SIG-M5 (cell line): ENCODE data around the gene DPP3.

Source experiments
- DNase-seq: peaks from one replicate; lab custom pipeline; 2025; lab: John Stamatoyannopoulos, UW

The DPP3 gene

DNA sequence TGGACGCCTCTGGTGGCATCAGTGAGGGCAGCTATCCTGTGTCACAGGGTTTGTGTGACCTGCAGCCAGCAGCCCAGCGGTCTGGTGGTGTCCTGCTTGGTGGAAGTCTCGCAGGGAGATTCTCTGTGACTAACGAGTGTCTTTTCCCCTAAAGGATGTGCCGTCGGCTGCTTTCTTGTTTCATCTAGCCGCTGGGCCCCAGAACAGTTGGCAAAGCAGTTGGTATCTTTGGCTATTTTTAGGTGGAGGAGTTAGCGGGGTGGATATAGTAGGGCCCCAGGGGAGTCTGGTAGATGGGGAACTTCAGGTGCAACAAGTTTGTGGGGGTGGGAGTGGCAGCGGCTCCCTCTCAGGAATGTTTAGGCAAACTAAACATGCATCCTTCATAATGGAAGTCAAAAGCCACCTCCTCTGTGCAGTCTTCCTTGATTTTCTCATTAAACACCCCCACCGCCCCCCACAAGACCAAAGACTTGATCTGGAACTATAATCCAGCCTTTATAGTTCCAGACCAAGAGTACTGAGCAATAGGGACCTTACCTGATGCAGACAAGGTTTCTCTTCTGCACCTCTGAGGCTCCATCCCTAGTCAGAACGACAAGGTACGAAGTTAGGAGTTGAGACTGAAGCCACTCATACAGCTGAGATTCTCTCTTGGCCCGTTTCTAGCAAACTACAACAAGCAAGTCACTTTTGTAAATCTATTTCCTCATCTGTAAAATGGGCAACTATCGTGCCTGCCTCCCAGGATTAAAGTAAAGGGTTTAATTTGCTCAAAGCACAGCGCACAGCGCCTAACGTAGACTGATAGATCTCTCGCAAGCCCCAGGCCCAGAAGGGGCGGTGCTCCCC is 14.6 kb upstream of the DPP3 start:
- no peak for DNase-seq

DNA sequence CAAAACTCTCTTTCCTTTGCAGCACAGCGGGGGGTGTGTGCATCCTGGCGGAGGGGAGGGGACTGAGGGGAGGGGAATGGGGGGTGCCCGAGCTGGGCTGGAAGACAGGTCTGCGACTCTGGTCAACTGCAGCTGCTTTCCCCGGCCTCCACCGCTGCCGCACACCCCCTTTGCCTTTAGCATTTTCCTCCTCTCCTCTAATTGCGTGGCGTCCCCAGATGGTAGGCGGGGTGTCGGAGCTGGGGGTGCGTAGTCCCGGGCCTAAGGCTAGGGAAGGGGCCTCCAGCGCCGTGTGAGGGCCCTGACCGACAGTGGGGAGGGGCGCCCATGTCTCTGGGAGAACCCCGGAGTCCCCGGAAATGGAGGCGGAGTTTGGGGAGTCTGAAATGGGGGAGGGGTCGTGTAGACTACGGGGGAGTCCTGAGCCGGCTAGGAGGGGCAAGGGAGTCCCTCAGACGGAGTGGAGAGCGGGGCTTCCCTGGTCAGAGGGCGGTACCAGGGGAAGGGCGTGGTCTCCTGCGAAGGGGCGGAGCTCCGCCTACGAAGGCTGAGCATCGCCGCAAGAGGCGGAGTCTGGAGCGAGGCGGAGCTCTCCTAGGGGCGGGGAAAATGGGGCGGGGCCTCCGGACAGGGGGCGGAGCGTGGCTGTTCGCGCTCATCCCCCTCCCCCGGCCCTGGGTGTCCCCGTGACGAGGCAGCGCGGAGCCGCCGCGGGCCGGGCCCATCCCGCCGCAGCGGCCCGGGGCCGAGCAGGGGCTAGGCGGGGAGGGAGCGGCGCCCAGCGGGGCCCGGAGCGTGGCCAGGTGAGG is 13.8 kb upstream of the DPP3 start, which contains the start of gene PELI3:
PELI3 (plus strand) TSS at position 681 of the 809 bp plus-strand sequence. CDS start 1,224 bp downstream, outside the sequence.
- DNase-seq: no peak

DNA sequence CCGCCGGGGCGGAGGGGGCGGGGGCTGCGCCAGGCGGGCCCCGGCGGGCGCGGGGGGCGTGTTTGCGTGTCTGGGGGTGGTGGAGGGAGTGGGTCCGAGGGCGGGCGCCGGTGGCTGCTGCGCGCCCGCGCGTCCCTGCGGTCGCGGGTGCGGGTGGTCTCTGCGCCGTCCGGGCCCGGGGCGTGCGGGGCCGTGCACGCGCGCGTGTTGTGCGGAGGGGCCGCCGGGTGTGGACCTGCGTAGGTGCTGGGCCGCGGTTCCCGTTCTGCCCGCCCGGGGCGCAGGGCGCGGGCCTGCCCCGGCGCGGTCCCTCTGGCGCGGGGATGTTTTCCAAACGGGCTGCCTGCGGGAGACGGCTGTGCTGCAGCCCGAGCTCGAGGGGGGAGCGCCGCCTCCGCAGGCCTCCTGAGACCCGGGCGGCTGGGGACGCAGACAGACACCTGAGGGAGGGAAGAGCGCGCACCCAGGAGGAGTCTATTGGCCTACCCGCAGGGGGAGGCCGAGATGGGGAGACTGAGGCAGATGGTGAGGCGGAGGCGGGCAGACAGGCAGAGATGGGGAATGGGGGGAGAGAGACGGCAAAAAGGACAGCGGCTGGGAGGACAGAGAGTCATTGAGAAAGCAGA is 13.1 kb upstream of the DPP3 start:
- no peak for DNase-seq

DNA sequence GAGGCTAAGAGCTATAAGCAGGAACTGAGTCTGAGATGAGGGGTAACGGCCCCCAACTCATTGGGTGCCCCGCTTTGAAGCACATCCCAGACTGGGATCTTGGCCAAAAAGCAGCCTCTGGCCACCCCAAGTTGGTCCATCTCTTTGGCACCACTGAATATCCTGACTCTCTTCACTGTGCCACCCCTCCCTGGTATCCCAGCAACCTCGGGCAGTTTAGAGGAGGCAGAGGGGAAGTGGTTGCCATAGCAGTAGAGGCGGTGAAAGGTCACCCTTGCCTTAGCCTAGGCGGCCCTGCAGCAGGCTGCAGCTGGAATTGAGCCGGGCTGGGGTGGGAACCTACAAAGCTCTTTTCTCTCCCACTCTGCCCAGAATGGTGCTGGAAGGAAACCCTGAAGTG is 12.5 kb upstream of the DPP3 start:
- no peak for DNase-seq

DNA sequence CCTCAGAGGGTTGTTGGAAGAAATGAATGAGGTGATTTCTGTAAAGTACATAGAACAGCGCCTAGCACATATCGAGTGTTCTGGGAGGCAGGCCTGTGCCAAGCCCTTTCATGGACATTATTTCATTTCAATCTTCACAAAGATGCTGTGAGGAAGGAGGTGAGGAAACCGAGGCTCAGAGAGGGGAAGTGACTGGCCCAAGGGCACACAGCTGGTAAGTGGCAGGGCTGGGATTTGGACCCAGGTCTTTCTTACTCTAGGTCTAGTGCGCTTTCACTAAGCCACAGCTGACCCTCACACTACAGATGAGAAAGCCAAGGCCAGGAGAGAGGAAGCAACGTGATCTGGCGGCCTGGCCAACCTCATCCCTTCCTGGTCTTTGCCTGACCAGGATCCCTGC is 11.5 kb upstream of the DPP3 start:
- no peak for DNase-seq

DNA sequence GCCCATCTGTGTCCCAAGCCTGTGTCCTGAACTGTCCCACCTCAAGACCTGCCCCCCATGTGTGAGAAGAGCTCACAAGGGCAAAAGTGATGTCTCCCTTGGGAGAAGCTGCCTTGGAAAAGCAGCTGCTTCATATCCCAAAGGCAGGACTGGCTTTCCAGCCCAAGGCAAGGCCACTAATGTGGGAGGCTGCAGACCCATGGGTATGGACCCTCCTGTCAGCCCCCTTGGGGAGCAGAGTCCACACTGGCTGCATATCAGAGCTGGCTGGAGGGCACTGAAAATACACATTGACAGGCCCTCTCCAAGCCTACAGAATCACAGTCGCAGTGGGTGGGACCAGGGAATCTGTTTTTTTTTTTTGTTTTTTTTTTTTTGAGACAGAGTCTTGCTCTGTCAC is 10.8 kb upstream of the DPP3 start:
- DNase-seq: no peak

DNA sequence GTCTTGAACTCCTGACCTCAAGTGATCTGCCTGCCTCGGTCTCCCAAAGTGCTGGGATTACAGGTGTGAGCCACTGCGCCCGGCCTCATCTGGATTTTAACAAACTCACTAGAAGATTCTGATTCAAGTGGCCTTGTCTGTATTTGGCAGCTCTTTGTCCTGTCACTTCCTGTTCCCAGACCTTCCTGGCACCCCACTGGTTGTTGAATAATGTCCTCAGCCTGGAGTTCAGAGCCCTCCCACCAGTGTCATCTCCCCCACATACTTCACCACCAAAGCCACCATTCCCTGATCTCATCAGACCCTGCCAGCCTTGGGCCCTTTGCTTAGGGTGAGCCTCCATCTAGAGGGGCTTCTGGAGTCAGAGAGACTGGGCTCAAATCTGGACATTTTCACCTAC is 10.2 kb upstream of the DPP3 start:
- DNase-seq: no peak

DNA sequence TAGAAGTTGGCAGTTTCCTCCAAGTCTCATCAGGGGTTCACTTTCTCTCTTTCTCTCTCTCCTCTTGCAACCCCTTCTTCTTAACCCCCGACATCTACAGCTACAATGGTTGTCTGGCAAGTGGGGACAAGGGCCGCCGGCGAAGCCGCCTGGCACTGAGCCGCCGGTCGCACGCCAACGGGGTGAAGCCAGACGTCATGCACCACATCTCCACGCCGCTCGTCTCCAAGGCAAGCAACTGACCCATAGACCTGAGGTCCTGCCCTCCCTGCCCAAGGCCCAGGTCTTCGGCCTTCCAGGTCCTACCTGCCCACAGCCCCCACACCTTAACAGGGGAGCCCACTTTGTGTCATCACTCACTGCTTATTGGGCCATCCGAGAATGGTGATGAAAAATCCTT is 9.1 kb upstream of the DPP3 start:
- no peak for DNase-seq

DNA sequence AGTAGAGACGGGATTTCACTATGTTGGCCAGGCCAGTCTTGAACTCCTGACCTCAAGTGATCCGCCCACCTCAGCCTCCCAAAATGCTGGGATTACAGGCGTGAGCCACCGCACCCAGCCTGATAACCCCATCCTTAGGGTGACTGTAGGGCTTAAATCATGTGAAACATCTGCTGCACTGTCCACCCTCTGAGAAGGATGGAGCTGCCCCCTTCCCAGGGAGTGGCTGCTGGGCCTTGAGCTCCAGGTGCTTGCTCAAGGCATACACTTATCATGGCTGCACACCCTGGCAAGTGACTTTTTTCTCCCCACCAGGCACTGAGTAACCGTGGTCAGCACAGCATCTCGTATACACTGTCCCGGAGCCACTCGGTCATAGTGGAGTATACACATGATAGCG is 8.2 kb upstream of the DPP3 start:
- no peak for DNase-seq

DNA sequence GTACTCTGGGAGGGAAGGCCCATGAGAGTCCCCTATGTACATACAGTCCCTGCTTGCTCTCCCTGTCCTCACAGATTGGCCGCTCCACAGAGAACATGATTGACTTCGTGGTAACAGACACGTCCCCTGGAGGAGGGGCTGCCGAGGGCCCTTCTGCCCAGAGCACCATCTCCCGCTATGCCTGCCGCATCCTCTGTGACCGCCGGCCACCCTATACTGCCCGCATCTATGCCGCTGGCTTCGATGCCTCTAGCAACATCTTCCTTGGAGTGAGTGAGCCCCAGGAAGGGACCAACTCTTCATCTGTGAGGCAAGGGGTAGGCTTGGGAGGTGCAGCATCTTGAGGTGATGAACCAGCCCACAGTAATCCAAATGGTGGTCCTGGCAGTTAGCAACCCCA is 7.1 kb upstream of the DPP3 start:
- no peak for DNase-seq

DNA sequence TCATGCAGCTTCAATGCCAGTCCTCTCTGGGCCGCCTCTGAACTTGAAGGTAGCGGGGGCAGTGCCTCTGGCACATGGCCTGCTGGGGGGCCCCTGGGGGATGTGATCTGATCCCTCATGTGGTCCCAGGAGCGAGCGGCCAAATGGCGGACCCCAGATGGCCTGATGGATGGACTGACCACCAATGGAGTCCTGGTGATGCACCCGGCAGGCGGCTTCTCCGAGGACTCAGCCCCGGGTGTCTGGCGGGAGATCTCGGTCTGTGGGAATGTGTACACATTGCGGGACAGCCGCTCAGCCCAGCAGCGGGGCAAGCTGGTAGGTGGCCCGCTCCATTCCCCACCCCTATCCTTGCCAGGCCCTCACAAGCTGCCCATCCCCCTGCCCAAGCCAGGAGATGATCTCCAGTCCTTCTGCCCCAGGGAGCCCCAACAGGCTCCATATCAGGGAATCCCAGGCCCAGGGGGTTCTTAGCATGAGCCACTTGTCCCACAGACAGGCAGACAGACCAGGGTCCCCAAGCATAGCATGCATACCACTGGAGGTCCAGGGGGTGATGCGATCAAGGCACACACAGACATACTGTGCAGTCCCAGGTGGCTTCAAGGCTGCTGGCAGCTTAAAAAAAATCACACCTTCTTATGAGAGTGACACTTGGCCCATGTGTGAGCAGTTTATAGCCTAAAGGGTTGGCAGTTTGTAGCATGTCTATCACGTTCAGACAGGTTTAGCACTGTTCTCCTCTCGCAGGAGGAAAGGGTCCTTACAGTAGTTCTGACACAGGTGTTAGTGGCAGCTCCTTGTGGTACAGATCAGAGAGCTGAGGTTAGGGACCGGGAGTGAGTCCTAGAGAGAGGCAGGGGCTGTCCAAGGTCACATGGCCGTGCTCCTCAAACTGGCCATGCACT is 6.4 kb upstream of the DPP3 start:
- DNase-seq: no peak

DNA sequence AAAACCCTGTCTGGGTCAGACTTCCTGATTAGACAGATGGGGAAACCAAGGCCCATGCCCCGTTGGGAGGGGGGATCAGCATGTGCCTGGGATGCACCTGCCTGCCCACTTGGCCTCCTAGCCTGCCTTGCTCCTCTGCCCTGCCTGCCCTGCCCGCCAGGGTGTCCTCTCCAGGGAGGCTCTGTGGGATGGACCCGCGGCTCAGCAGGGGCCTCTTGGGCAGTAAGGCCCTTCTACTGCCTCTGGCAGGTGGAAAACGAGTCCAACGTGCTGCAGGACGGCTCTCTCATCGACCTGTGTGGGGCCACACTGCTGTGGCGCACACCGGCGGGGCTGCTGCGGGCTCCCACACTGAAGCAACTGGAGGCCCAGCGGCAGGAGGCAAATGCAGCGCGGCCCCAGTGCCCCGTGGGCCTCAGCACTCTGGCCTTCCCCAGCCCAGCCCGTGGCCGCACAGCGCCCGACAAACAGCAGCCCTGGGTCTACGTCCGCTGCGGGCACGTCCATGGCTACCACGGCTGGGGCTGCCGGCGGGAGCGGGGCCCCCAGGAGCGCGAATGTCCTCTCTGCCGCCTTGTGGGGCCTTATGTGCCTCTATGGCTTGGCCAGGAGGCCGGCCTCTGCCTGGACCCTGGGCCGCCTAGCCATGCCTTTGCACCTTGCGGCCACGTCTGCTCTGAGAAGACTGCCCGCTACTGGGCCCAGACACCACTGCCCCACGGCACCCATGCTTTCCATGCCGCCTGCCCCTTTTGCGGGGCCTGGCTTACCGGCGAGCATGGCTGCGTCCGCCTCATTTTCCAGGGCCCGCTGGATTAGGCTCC is 4.7 kb upstream of the DPP3 start:
- no peak for DNase-seq

DNA sequence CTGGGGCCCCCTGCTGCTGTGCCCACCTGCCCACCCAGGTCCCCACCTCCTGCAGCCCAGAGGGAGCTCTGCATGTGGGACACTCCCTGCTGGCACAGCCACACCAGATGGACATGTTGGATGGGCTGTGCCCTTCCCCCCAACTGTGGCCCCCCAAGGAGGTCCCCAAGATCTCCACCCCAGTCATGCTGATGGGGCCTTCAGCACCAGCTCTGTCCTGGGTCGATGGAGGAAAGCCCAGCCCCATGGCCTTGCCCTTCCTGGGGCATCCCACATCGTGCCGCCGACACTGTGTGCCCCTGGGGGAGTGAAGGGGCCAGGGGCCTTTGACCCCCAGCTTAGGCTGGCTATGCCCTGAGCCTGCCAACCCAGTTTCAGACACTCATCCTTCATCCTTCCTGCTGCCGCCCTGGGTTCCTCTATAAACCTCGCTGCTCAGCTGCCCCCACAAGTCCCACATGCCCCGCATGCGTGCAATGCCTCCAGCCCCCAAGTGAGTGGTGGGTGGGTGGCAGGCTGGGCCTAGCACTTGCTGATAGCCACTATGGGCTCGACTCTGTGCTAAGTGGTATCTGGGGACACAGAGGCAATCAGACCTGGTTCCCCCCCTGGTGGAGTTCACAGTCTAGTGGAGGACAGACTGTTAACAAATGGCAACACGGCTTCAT is 3.9 kb upstream of the DPP3 start:
- DNase-seq: no peak

DNA sequence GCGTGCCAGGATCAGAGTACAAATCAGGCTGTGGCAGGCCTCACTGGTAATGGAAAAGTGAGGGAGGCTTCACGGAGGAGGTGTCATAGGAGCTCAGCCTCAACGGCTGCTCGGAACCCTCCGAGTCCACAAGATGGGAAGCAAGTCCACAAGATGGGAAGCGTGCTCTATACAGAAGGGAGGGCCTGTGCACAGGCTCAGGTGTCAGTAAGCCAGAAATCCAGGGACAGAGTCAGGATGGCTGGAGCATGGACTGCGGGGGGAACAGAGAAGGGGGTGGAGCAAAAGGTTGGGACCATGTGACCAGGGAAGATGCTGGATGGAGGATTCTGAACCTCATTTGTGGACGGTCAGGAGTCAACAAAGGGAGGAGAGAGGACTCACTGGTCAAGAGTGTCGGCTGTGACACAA is 3.4 kb upstream of the DPP3 start:
- DNase-seq: no peak

DNA sequence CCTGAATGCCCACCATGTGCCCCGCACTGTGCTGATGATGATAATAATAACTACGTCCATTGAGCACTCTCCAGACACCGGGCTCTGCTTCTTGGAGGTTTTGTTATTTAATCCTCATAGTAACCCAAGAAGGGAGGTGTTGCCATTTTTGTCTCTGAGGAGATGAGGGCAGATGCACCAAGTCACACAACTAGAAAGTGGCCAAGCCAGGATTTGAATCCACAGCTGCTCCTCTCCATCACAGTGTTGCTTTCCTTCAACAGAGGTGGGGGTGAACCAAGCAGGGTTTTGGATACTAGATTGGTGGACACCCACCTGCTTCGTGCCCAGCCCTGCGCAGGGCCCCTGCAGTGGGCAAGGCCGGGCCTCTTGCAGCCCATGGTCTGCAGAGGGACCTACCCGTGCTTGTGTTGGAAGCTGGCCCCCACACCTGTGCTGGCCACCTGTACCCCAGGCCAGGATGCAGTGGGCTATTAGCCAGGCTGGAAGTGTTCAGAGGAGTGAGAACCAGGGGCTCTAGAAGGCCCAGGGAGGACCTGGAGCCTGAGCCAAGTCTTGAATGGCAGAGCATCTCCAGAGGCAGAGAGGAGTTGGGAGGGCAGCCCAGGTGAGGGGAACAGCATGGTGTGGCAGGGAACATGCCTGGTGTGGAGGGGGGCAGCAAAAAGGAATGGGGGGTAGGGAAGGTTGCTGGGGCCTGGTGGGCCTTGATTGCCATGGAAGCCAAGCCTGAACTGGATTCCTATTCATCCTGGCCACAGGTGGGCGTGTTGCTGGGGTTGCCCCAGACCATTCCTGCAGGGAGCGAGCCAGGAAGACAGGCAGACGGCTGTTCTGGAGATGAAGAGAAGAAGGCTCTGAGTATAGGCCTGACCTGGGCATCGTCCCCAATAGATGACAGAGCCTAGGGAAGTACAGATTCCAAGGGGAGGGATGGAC is 2.7 kb upstream of the DPP3 start:
- no peak for DNase-seq

DNA sequence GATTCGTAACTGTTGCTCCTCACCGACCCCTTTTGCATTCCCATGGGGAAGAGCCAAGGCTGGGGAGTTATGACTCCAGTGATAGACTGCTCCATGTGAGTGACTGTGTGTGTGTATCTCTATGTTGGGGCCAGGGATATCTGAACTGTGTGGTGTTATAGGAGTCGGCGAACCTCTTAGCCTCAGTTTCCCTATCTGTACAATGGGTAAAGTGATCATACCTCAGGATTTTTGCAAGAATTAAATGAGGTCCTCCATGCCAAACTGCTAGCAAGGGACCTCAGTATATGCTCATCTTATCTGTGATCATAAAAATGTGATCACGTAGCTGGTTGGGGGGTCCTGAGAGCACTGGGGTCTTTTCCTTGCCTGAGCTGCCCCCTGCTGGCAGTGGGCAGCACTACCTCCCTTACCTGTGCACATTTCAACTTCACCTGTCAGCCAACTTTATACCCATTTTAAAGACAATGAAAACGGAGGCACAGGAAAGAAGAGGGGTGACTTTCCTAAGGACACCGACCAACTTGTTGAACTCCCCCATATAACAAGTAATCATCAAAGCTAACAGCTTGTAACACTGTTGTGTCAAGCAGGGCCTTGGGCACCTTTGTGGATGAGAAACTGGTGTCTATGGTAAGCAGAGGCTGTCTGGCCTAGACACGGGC is 1.4 kb upstream of the DPP3 start:
- no peak for DNase-seq

DNA sequence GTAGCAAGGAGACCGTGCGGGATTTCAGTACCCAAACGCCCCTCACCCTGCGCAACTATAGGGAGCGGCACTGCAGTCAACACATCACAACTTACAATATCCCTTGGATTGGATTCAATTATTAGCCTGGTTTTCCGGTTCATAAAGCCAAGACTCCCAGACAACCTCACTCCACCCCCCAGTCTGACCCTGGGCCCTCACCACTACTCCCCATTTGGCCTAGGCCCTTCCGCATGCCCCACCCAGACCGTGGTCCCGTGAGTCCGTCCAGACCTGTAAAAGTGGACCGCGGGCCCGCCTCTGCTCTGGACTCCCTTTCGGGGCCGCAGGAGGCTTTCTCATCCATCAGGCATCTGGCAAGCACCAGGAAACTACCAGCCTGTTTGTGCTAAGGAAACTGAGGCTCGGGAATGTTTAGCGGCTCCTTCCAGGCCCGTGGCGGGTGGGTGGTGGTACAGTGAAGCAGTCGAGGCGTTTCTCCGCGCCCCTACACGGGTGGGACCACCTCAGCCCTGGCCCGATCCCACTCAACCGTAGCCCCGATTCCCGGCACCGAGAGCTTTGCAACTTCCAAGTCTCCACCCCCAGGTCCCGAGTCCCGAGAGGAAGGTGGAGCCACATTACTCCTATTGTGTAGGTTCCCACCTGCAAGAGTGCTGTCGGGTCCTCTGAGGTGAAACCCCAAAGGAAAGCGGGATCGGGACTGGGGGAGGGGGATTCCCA is 679 bp upstream of the DPP3 start:
- DNase-seq: no peak

DNA sequence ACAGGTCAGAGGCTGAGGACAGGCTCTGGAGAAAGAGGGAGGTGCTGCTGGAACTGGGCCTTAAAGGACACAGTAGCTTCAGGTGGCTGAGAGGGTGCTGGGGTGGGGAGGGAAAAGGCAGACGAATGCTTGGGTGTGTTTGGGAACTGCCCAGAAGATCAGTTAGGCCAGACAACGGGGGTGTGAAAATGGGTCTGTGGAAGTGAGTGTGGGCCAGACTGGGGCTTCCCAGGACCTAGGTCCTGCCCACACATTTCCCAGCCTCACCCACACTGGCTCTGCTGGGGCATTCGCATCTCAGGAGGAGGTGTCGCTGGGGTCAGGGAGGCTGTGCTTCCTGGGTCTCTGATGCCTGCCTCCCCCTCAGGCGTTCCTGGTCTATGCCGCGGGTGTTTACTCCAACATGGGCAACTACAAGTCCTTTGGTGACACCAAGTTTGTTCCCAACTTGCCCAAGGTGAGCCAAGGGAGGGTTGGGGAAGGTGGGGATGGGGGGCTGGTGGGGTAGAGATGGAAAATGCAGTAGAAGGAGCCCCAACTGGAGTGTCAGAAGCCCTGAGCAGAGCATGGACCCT is 4.7 kb downstream of the DPP3 start:
- no peak for DNase-seq
